Mucosa of gallbladder (tissue), 1 donor: ENCODE measurements around the gene RALY. TPM values are rescaled to one million over a fixed set of nuclear protein-coding genes. Genes with fewer than 3 reads are reported as not detected.
A peak's percentile ranks its signal among the peaks of the same experiment; 100 is the strongest.
"Not testable (repeated sequence)": the region's sequence is repeated elsewhere in the genome, so short reads cannot be mapped to it uniquely, and the experiment has no call there.

ENCODE experiments used
- DNase-seq: peaks from one replicate; pipeline ENCODE4 v3.0.0-alpha.2; 2020; ENCODE audit warnings: low spot score
- total RNA-seq: library from RNA; stranded (reverse); gene quantifications from one replicate; pipeline ENCODE4 v1.2.1, GENCODE V29; 2021
- donor health status: DM: no; HTN: no; CAD: no.

The RALY gene
- total RNA-seq, 1 donor from 2014 or later: 116 TPM

DNA sequence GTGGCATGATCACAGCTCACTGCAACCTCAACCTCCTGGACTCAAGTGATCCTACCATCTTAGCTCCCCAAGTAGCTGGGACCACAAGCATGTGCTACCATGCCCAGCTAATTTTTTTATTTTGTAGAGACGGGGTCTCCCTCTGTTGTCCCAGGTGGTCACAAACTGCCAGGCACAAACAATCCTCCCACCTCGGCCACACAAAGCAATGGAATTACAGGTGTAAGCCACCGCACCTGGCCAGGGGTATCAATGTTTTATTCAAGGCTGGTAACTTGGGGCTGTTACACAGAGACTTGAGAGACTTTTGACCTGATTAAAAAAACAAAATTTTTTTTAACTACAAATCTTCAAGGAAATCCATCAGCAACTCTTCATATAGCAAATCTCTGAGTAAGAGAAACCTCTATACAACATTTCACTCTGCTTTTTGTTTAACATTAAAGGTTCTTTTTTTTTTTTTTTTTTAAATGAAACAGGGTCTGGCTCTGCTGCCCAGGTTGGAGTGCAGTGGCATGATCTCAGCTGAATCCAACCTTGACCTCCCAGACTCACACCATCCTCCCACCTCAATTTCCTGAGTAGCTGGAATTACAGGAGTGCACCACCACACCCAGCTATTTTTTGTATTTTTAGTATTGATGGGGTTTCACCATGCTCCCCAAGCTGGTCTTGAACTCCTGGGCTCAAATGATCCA lies 112.4 kb downstream of the RALY start:
- no peak for DNase-seq

DNA sequence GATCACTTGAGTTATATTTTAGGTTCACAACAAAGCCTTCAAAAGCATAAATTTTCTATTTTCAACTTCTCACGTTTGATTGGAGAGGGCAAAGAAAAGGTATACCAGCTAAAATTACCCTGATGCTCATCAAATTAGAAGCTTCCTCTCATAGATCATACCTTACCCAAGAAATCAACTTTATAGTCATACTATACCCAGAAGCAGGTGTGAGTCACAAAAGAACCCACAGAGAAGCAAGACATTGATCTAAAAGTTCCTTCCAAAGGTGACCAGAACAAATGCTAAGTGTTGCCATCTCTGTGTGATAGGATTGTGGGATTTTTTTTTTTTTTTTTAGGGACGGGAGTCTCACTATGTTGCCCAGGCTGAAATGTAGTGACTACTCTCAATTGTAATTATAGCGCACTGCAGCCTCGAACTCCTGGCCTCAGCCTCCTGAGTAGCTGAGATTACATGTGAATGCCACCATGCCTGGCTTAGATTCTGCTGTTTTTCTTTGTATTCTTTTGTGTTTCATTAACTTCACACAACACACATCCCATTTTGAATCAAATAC lies 115.0 kb downstream of the RALY start:
- no peak for DNase-seq

DNA sequence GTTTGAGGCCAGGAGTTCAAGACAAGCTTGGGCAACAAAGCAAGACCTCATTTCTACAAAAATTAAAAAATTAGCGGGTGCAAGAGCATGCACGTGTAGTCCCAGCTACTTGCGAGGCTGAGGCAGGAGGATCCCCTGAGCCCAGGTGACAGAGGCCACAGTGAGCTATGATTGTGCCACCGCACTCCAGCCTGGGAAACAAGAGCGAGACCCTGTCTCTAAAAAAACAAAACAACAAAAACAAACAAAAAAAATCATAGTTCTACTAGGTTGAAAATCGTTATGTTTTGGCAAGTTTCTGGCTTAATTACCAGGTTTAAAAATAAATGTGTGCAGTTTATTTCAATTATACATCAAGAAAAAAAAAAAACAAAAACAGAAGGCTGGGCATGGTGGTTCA lies 115.7 kb downstream of the RALY start:
- no peak for DNase-seq

DNA sequence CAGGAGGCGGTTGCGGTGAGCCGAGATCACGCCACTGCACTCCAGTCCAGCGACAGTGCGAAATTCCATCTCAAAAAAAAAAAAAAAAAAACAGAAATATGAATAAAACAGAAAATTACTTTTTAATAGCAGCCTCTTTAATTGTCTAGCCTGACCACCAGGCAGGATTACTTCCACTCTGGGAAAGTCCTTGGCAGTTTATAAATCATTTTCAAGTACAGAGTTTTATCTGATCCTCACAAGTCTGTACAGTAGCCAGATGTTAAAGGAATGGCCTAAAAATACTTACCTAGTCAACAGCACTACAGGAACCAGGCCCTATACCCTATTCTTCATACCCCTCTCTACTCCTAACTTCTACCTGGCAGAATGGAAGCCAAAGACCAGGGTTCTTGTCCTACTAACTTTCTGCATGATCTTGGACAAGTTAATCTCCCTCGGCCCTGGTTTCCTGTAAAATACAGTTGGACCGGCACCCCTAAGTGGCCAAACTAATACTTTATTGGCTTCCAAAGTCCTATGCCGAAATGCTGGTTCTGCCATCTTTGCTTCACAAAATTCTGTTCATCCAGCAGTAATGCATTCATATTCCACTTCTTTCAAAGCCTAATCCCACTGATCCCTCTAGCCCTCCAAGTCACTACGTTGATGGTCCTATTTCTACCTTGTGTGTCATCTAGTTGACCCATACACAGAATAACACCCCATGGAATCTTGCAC lies 116.5 kb downstream of the RALY start:
- no peak for DNase-seq

DNA sequence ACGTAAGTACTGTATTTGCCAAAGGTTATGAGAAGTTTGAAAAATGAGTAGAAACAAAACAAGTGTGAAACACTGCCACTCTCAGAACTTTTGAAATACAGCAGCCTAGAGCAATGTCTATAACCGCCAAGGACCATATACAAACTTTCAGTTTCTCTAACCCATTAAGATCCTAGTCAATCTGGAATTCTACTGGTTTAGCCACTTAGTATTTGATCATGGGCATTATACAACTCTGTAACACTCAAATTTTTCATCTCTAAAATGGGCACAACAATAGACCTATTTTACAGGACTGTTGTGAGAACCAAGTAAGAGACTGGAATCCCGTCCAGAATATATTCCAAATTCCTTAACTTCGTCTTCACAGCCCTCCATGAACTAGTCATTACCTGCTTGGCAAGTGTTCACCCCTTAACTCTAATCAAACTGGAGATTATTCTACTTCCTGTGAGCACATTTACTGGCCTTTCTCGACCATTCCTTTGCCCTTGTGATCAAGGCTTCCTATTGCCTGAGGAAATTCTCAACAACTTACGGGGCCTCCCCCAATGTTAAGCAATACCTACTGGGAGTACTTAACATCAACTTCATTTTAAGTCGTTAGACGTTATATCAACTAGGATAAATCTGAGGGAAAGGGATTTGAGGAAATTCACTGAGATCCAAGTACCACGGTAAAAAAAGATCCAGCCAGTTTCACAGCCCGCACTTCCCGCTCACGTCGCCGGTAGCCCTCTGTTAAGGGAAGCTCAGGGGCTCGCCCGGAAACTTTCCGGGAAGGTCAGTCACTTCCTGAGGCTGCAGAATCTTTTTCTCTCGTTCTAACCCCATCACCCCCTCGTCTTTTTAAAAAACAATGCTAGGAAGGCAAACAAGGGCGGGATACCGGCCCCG lies 117.3 kb downstream of the RALY start:
- DNase-seq: no peak

DNA sequence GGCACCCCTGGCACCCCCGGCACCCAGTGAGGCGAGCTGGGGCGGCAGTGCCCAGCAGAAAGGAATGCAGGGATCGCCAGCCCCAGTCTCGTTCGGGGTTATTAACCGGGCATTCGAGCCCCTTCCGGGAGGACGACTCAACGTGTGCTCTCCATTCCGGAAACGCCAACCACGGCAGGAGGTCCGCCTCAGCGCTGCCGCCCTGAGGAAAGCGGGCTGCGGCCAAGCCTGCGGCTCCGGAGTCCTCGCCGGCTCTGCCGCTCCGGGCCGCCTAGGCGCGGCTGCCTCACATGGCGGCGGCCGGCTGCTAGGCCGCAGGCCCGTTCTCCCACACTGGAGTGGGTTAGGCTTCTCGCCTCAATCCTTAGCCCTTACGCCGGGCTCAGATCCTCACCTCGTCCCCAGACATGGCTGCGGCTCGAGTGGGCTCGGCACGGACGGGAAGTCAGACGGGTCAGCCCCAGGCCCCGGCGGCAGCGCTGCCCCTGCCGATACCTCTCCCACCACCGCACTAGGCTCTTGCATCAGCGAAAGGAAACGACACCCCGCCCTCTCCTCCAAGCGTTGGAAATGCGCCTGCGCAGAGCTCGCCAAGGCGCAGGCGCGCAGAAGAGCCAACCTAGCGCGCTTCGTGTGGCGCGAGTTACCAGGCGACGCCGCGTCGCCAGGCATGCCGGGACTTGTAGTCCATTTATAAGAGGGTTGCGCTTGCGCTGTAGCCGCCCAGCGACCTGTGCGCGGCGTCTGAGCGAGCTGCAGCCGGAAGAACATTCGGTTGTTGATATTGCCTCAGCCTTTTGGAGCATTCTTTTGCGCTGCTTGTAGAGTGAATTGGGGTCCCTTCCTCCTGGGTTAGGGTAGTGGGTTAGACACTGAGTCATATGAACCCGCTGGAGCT lies 118.2 kb downstream of the RALY start, which contains the start of gene EIF2S2:
EIF2S2 (minus strand) TSS at position 542 of the 898 bp plus-strand sequence; CDS start at position 409, 133 bp downstream.
- peak; percentile 98 for DNase-seq

DNA sequence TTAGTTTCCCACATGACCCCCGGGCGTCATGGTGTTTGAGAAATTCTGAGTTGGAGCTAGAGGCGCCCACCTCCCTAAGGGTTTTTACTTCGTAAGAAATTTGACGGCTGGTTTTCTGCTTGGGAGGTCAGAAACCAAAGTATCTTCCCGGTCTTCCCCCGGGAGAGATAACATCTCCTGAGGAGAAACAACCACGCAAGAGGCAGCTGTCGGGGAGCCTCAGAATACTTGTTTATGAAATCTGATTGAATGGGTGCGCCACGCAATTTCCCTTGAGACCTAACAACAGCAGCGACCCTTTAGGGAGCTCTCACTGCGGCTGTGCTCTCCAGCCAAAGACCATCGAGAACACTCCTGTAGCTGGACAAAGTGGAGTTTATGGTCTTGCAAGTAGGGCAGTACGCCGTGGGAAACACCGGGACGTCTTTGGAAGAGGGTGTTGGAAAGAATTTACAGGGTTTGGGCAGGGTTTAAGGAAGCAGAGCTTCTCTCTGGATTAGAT lies 118.9 kb downstream of the RALY start:
- DNase-seq: no peak

DNA sequence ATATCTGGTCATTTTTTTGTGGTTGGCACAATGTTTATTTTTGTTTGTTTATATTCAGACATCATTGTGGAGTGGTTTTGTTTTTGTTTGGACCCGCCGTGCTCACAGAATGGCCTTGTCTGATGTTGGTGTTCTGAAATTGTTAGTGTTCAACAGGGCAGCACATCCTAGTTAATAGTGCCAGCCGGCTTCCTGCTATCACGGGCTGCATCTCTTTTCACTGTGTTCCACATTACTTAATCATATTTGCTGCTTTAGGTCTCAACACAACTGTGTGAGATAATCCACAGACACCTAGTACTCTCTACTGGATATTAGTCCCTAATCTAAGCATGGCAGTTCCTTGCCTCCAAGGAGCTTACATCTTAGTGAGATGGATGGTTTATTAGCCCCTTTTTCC lies 121.1 kb downstream of the RALY start:
- no peak for DNase-seq

DNA sequence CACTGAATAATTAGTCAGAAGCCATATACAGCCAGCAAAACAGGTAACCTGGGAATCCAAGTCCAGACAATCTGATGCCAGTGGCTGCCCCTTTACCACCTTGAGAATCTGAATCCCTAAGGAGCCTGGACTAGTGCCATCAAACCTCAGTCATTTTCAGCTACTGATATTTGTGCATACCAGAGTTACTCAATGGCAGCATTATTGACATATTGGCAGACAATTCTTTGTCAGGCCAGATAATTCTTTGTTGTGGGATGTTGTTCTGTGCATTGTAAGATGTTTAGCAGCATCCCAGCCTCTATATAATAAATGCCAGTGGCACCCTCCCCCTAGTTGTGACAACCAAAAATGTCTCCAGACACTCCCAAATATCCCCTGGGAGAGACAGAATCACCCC lies 121.5 kb downstream of the RALY start:
- no peak for DNase-seq

DNA sequence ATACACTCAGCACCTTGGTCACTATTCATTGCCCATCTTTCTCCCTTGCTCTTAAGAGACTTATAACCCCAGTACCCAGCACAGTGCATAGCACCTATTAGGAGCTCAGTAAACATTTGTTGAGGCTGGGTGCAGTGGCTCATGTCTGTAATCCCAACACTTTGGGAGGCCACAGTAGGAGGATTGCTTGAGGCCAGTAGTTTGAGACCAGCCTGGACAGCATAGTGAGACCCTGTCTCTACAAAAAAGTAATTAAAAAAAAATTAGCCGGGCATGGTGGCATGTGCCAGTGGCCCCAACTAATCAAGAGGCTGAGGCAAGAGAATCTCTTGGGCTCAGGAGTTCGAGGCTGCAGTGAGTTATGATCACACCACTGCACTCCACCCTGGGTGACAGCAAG lies 126.5 kb downstream of the RALY start:
- DNase-seq: no peak

DNA sequence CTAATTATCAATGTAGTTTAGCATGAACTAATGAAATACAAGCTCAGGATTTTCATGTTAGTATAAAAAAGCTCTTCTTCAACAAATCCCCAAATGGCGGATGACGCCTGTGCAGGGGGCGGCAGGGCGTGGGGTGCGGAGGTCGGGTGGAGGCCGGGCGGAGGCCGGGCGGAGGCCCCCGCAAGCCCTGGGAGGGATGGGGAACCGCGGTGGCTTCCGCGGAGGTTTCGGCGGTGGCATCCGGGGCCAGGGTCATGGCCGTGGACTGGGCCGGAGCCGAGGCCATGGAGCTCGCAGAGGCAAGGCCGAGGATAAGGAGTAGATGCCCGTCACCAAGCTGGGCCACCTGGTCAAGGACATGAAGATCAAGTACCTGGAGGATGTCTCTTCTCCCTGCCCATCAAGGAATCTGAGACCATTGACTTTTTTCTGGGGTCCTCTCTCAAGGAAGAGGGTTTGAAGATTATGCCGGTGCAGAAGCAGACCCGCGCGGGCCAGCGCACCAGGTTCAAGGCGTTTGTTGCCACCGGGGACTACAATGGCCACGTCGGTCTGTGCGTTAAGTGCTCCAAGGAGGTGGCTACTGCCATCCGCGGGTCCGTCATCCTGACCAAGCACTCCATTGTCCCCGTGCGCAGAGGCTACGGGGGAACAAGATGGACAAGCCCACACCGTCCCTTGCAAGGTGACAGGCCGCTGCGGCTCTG lies 128.7 kb downstream of the RALY start:
- DNase-seq: no peak

DNA sequence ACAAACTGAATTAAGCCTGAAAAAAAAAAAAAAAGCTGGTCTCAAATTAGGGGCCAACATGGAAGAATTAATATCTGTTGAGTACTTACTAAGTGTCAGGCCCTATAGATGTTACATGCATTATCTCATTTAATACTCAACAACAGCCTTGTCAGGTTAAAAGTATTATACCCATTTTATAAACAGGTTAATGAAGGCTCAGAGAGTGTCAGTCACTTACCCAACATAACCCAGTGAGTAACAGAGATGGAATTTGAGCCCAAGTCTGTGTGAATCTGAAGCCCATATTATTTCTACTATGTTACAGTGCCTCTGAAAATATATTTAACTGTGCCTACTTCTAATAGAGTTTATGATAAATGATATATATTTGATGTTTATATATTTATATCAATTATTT lies 129.6 kb downstream of the RALY start:
- no peak for DNase-seq

DNA sequence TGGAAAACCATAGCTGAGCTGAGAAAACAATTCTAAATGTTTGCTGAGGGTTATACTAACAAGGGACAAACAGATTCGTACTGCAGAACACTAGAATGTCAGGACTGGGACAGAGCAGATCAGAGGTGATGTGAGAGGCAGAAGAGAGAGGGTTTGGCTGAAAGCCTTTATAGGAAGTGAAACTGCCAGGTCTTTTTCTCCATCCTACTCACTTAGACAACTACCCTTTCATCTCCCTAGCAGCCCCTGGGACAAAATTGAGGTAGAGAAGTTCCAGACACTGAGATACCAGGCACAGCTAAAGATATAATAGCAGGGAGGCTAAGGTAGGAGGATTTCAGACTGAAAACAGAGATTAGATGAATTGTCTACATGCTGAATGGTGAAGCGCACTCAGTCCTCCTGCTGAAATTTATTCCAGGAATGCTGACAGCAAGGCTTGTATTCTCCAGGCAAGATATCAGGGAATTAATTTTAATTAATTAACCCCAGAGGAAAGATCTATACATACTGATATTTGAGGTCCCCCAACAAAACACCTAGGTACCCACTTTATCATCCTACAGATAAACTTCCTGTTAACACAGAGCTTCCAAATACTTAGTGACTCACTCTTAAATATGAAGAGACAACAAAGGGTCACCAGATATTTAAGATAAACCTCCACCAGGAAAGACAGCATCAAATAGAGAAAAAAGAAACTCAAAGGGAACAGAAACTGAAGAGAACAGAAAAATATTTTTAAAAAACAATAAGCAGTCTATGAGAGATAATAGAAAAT lies 130.9 kb downstream of the RALY start:
- no peak for DNase-seq

DNA sequence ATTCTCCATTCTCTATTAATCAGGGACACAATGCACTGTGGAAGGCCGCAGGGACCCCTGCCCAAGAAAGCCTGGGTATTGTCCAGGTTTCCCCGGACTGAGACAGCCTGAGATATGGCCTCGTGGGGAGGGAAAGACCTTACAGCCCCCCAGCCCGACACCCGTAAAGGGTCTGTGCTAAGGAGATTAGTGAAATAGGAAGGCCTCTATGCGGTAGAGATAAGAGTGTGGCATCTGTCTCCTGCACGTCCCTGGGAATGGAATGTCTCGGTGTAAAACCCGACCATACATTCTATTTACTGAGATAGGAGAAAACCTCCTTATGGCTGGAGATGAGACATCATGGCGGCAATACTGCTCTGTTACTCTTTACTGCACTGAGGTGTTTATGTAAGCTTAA lies 134.1 kb downstream of the RALY start:
- no peak for DNase-seq

DNA sequence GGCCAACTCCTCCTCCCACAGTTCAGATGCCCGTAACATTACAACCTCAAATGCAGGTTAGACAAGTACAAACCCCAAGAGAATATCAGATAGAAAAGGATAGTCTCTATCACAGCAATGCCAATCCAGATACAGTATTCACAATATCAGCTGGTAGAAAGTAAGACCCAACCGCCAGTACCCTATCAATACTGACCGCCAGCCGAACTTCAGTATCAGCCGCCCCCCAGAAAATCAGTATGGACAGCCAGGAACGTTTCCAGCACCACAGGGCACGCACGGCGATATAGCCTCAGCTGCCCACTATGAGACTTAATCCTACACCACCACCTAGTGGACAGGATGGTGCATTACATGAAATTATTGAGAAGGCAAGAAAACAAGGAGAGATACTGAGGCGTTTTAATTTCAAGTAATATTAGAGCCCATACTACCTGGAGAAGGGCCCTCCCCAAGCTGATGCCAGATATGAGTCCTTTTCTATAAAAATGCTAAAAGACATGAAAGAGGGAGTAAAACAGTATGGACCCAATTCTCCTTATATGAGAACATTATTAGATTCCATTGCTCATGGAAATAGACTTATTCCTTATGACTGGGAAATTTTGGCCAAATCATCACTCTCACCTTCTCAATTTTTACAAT lies 135.9 kb downstream of the RALY start:
- DNase-seq: peak; percentile 70

DNA sequence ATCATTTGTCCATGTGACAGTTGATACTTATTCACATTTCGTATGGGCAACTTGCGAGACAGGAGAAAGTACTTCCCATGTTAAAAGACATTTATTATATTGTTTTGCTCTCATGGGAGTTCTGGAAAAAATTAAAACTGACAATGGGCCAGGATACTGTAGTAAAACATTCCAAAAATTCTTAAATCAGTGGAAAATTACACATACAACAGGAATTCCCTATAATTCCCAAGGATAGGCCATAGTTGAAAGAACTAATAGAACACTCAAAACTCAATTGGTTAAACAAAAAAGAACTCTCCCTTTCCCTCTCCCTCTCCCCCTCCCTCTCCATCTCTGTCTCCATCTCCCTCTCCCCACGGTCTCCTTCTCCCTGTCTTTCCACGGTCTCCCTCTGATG lies 137.8 kb downstream of the RALY start:
- no peak for DNase-seq

DNA sequence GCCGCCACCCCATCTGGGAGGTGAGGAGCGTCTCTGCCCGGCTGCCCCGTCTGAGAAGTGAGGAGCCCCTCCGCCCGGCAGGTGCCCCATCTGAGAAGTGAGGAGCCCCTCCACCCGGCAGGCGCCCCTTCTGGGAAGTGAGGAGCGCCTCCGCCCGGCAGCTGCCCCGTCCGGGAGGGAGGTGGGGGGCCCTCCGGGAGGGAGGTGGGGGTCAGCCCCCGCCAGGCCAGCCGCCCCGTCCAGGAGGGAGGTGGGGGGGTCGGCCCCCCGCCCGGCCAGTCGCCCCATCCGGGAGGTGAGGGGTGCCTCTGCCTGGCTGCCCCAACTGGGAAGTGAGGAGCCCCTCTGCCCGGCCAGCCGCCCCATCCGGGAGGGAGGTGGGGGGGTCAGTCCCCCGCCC lies 138.8 kb downstream of the RALY start:
- not testable (repeated sequence) for DNase-seq

DNA sequence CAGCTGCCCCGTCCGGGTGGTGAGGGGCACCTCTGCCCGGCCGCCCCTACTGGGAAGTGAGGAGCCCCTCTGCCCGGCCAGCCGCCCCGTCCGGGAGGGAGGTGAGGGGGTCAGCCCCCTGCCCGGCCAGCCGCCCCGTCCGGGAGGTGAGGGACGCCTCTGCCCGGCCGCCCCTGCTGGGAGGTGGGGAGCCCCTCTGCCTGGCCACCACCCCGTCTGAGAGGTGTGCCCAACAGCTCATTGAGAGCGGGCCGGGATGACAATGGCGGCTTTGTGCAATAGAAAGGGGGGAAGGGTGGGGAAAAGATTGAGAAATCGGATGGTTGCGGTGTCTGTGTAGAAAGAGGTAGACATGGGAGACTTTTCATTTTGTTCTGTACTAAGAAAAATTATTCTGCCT lies 139.2 kb downstream of the RALY start:
- DNase-seq: not testable (repeated sequence)

DNA sequence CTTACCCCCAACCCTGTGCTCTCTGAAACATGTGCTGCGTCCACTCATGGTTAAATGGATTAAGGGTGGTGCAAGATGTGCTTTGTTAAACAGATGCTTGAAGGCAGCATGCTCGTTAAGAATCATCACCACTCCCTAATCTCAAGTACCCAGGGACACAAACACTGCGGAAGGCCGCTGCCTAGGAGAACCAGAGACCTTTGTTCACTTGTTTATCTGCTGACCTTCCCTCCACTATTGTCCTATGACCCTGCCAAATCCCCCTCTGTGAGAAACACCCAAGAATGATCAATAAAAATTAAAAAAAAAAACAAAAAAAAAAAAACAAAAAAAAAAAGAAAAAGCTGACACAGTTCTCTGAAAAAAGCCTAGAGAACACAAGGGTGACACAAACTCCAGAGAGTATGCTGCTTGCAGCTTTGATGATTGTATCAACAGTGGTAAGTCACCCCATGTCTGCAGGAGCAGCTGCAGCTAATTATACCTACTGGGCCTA lies 139.7 kb downstream of the RALY start:
- not testable (repeated sequence) for DNase-seq
